ENCODE results near the gene YES1. TPM values are rescaled to one million over a fixed set of nuclear protein-coding genes. Genes with fewer than 3 reads are reported as not detected.

The YES1 gene
- total and polyA plus RNA-seq, 2 of the 13 experiments (the other 11 are each of a cell fraction or from before 2014, with no cell fraction given) = 17.2 to 70.8 TPM

- no peak for TF ChIP-seq ZBTB39 (CRISPR knock-in tag; IDR thresholded peaks at IDR 0.05)
These were observed 123.7 kb downstream of the YES1 start (continued) for GRCh38 chr18:688323-688722.

- peaks cover 31% of the 10 kb centered on the region for H3K4me1 ChIP-seq (ENCODE audit: insufficient read depth, low read length)
- H3K36me3 ChIP-seq (replicated peaks in 1 of 2; ENCODE audit: control insufficient read depth in 1 of 2, insufficient read depth in 2 of 2, low read length in 2 of 2) = peaks cover 26 to 54% of the 10 kb centered on the region in 2 experiments
- H2AFZ ChIP-seq (ENCODE audit: low read length) = no peak overlapping the region
- H3K79me2 ChIP-seq (ENCODE audit: insufficient read depth, low read length) = no peaks in the 10 kb centered on the region
- BruUV-seq (replicated peaks) = no TSS peak
- 90% methylated on average over 6 of the region's 11 CpGs for WGBS (ENCODE audit: low lambda C conversion rate)
- no peak overlapping the region for H3K9ac ChIP-seq (ENCODE audit: insufficient read depth, low read depth, low read length)
- no peak overlapping the region for H3K27ac ChIP-seq (ENCODE audit: extremely low read length, insufficient read depth, low read length)
- FAIRE-seq (no peak), DNase-seq (ENCODE audit: low spot score) (no peak), ATAC-seq (peak; percentile 18; the same call in 1 of the 3 replicates)
- H3K4me3 ChIP-seq (replicated peaks in 1 of 3; ENCODE audit: insufficient read depth in 1 of 3, low read depth in 2 of 3, low read length in 3 of 3) = no peak overlapping the region
- in situ Hi-C loops (cut with HindIII; ENCODE audit: extremely low pct_ligation_motif_present, low pct_unique_long_range_greater_than_20kb) (no loop called here), intact Hi-C loops (cut with micrococcal nuclease; ENCODE audit: unreplicated experiment) (no loop called here)
- H4K20me1 ChIP-seq (ENCODE audit: insufficient read depth, low read length) = peaks cover 5% of the 10 kb centered on the region; the same call in 1 of the 2 replicates
- ChIA-PET CTCF (ENCODE audit: low intra/inter-chr PET ratio, low total read pairs) (no interaction called here), POLR2A (no interaction called here)
- no peaks in the 10 kb centered on the region for H3K27me3 ChIP-seq (ENCODE audit: control insufficient read depth in 1 of 2, insufficient read depth in 2 of 2, low read length in 2 of 2)
- no peak overlapping the region for H3K4me2 ChIP-seq (ENCODE audit: low read depth, low read length)
- H3K9me3 ChIP-seq (ENCODE audit: low read length) = no peaks in the 10 kb centered on the region
- TF ChIP-seq ZNF761 (CRISPR knock-in tag; conservative IDR thresholded peaks at IDR 0.05) (no peak), ZNF616 (CRISPR knock-in tag; IDR thresholded peaks at IDR 0.05; ENCODE audit: low read depth) (no peak), ZNF383 (CRISPR knock-in tag; IDR thresholded peaks at IDR 0.05; ENCODE audit: borderline replicate concordance) (no peak), MEF2D (CRISPR knock-in tag; IDR thresholded peaks at IDR 0.05) (no peak), TRAFD1 (CRISPR knock-in tag; IDR thresholded peaks at IDR 0.05; ENCODE audit: borderline replicate concordance) (no peak), TERF1 (CRISPR knock-in tag; IDR thresholded peaks at IDR 0.05) (no peak)
These were observed 125.5 kb downstream of the YES1 start for GRCh38 chr18:686339-687111.

Data from HepG2 (cell line).